Measurements from ENCODE around the gene UGT1A5.

The UGT1A5 gene

DNA sequence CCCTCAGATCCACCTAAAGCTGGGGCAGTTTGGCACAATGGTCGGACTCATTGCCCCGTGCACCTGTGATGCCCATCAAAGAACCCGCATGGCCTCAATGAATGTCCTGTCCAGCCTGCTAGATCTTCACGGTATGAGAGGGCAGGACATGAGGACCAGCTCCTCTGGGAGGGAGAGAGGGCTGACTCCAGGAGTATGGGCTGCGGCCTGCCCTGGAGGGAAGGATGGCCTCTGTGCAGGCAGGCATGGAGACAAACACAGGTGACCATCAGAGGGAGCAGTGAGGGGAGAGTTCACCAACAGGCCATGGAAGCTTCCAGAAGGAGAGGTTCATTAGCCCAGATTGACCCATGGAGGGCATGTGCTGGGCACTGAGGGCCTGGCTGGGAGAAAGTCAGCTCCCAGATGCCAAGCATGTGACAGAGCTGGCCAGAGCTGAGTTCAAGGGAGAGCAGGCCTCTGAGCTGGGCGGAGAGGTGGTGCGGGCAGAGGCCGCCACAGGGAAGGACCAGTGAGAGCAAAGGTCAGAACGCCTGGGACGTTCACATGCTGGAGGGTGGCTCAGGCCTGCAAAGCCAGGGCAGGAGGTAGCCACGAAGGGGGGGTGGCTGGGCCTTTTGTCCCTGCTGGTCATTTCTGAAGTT, 105.4 kb downstream of the UGT1A5 start:
- H3K27ac ChIP-seq: no peak overlapping the region
- TF ChIP-seq CTCF (conservative IDR thresholded peaks at IDR 0.05) (no peak), ZFX (IDR thresholded peaks at IDR 0.05) (no peak)

DNA sequence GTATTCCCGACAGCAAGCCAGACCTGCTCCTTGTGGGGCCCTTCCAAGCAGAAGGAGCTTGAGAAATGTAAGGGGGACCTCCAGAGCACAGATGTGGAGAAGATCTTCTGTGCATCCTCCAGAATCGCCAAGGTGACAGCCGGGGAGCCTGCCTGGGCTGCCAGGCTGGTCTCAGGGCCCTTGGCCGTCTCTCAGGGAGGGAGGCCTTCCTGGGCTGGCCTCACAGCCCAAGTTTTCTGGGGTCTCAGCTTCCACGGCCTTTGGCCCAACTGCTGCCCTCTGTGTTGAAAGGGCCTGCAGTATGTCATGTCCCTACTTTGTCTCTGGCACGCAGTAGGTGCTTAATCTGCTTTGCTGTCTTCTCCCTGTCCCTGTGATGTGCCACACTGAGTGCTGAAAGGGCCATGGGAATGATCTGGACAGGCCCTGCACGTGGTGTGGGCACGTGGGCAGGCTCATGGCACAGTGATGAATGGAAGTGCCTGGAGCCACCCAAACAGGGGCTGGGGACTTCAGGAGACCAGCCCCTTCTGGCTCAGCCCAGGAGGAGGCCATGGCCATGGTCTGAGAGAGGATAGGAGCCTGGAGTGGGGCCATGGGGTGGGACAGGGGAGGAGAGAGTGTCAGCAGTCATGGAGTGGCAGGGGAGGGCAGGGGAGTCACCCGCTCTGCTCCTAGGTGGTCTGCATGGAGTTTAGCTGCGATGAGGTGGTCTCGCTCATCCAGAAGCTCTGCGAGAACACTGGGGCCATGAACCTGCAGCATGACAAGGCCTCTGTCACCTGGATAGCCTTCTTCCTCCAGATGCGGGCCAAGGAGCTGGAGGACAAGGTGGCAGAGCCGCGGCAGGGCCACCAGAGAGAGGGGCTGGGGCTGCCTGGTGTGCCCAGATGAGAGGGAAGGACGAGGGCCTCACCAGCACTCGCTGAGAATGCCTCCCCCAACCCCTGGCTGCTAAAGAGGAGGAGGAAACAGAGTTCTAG, 106.2 kb downstream of the UGT1A5 start:
- H3K27ac ChIP-seq: no peak overlapping the region
- no peak for TF ChIP-seq ZFX (IDR thresholded peaks at IDR 0.05)
- no peak for TF ChIP-seq CTCF (conservative IDR thresholded peaks at IDR 0.05)

GRCh38 chr2:233819884-233820773, 107.4 kb downstream of the UGT1A5 start:
- no peak overlapping the region for H3K27ac ChIP-seq
- TF ChIP-seq ZFX (IDR thresholded peaks at IDR 0.05) (no peak), CTCF (conservative IDR thresholded peaks at IDR 0.05) (no peak)

DNA sequence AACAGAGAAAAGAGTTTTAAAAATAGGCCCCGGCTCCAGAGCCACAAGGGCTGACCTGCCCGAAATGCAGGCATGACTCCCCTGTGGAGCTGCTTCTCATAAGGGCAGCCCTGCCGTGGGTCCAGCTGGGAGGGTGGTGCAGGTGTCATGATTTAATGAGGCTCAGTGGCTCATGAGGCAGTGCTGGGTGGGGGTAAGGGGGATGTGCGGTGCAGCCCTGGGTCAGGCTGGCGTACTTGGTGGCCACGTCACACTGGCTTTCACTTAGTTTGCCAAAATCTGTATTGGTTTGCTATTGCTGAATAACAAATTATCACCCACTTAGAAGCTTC, 108.0 kb downstream of the UGT1A5 start:
- no peak overlapping the region for H3K27ac ChIP-seq
- TF ChIP-seq ZFX (IDR thresholded peaks at IDR 0.05): no peak
- TF ChIP-seq CTCF (conservative IDR thresholded peaks at IDR 0.05): no peak

- H3K27ac ChIP-seq: no peak overlapping the region
- TF ChIP-seq ZFX (IDR thresholded peaks at IDR 0.05) (no peak), CTCF (conservative IDR thresholded peaks at IDR 0.05) (no peak)
Observed at GRCh38 chr2:233821196-233821595, 108.5 kb downstream of the UGT1A5 start.

DNA sequence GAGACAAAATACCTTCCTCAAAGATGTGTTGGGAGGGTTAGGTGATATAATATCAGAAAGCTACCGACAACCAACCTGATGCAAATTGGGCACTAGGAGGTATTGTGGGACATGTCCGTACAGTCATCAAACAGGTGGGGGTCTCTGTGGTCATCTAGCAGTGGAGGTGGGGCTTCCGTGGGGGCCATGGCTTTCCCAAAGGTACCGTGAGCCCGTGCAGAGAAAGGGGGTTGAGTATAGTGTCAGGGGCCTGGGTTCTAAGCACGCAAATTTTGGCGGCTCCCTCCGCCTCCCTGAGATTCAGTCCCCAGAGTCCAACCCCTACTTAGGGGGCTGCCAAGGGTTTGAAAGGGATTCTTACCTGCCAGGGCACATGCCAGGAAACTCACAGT, 109.0 kb downstream of the UGT1A5 start:
- no peak for TF ChIP-seq CTCF (conservative IDR thresholded peaks at IDR 0.05)
- no peak for TF ChIP-seq ZFX (IDR thresholded peaks at IDR 0.05)

More for the DNA sequence above, 109.0 kb downstream of the UGT1A5 start:
- H3K27ac ChIP-seq: no peak overlapping the region
